Omental fat pad (tissue), 4 donors: ENCODE measurements around the gene SPECC1. TPM values are rescaled to one million over a fixed set of nuclear protein-coding genes. Genes with fewer than 3 reads are reported as not detected.
"Not testable (repeated sequence)": the region's sequence is repeated elsewhere in the genome, so short reads cannot be mapped to it uniquely, and the experiment has no call there.

Source experiments
- ATAC-seq: fragments of 150-250 bp; one replicate; pipeline ENCODE4 v1.9.1; 2016; ENCODE audit warnings: mild to moderate bottlenecking, moderate library complexity; ENCODE audit not compliant: low FRiP score
- DNase-seq: peaks from one replicate; pipeline ENCODE4 v3.0.0-alpha.2; 2019; ENCODE audit warnings: low spot score
- total RNA-seq, 4 donors: library from RNA; depleted of rRNA; stranded (reverse); fragments of >200 nt; gene quantifications; one replicate each; pipeline ENCODE4 v1.1.0, GENCODE V29; 2016
- TF ChIP-seq, protein P1 (sequence below), 3 donors: fragments of 450-650 bp; IDR thresholded peaks; one replicate each; pipeline ENCODE4 v1.5.1; 2016 to 2017; ENCODE audit warnings: antibody characterized with exemption in 3 of 3, mild to moderate bottlenecking in 3 of 3, moderate library complexity in 2 of 3

Gene SPECC1
- total RNA-seq, 4 donors from 2014 or later, result 34.2 to 114 (median 53.1) TPM

DNA sequence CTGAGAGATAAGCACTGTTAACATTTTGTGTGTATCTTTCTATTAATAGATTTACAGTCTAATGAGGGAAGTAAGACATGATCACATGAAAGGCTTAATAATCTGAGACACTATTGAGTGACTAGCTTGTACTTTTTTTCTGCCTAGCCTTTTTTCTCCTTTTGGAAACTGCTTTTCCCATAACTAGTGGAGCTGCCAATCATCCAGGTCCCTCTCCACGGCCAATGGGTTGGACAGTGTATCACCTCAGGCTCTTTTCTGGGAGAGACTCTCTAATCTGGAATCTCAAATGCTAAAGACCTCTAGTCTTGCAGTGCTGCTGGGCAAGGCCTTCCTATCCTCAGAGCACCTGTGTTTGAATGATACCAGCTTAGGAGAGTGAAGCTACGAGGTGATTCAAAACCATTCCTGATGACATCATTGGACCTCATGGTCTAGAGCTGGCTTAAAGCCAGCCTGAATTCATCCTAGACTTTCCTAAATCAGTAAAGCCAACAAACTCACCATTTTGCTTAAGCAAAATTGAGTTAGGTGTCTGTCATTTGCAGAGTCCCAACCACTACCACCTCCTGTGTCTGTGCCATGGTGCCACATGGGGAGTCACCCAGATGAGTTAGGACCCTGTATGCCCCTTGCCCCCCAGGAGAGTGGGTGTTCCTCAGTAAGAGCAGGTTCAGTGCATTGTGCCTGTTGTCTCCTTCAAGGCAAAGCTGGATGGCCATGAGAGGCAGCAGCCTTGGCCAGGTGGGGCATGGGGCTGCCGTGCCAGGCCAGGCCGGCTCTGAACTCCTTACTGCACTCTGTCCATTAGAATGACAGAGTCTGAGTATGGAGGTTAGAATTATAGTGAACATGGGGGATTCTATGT lies 62.9 kb downstream of the SPECC1 start:
- TF ChIP-seq, protein P1, sequence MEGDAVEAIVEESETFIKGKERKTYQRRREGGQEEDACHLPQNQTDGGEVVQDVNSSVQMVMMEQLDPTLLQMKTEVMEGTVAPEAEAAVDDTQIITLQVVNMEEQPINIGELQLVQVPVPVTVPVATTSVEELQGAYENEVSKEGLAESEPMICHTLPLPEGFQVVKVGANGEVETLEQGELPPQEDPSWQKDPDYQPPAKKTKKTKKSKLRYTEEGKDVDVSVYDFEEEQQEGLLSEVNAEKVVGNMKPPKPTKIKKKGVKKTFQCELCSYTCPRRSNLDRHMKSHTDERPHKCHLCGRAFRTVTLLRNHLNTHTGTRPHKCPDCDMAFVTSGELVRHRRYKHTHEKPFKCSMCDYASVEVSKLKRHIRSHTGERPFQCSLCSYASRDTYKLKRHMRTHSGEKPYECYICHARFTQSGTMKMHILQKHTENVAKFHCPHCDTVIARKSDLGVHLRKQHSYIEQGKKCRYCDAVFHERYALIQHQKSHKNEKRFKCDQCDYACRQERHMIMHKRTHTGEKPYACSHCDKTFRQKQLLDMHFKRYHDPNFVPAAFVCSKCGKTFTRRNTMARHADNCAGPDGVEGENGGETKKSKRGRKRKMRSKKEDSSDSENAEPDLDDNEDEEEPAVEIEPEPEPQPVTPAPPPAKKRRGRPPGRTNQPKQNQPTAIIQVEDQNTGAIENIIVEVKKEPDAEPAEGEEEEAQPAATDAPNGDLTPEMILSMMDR (IDR thresholded peaks at IDR 0.05), result no peak
- ATAC-seq, result no peak
- DNase-seq, result no peak

- TF ChIP-seq, protein P1 (IDR thresholded peaks at IDR 0.05), result no peak
- DNase-seq, result no peak
These were observed 63.5 kb downstream of the SPECC1 start for GRCh38 chr17:20072692-20072992.

GRCh38 chr17:20073055-20073979 lies 64.2 kb downstream of the SPECC1 start:
- TF ChIP-seq, protein P1 (IDR thresholded peaks at IDR 0.05), result no peak
- peak; percentile 68 for ATAC-seq
- no peak for DNase-seq

More at GRCh38 chr17:20072692-20072992, 63.5 kb downstream of the SPECC1 start:
- ATAC-seq, result no peak

DNA sequence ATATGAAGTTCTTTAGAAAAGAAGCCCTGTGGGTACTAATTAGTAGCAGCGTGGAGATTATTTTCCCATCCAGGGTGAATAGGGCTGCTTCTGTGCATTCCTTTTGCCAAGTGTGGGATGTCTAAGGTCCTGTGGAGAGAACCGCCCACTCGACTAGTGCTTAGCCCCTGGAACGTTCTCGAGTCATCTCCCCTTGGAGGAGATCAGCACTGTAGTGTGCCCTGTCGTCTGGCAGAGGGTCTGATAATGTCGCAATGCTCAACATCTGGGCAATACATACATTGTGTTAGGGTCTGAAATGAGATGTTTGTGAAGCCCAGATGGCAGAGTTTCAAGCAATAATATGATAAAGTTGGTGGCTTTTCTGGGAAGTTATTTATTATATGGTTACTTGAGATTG lies 64.8 kb downstream of the SPECC1 start:
- TF ChIP-seq, protein P1 (IDR thresholded peaks at IDR 0.05), result no peak
- DNase-seq (no peak), ATAC-seq (peak; percentile 55)

DNA sequence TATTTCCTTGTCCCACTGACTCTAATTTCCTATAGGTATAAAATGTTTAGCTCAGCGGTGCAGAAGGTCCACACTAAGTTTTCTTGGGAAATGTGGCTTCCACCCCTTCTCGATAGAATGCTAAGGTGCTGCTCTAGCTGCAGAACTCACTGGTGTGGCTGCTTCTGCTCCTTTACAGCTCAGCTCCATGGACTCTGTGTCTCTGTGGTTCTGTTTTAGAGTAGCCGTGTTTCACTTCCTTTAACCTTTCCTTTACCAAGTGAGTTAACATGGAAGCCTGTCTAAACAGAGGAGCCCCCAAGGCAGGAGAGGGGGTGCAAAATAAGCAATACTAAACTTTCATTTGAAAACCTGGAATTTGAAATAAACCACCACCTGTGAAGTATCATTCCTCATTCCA lies 65.3 kb downstream of the SPECC1 start:
- TF ChIP-seq, protein P1 (IDR thresholded peaks at IDR 0.05), result no peak
- no peak for ATAC-seq
- DNase-seq, result no peak

- not testable (repeated sequence) for ATAC-seq, DNase-seq
These were observed 67.0 kb downstream of the SPECC1 start for GRCh38 chr17:20076137-20076536.

- ATAC-seq (no peak), DNase-seq (no peak)
- TF ChIP-seq, protein P1 (IDR thresholded peaks at IDR 0.05), result no peak
These were observed 69.0 kb downstream of the SPECC1 start for GRCh38 chr17:20077978-20078685.
